Adipocyte (in vitro differentiated cells): Measurements from ENCODE around the gene SLC34A2.

Source experiments
- DNase-seq: peaks from one replicate; pipeline ENCODE4 v3.0.0-alpha.2; 2015; ENCODE audit warnings: low read depth
- H3K27me3 ChIP-seq: replicated peaks from 2 replicates; pipeline ENCODE4 v1.7.0; 2013; ENCODE audit warnings: mild to moderate bottlenecking, low read length, moderate library complexity; ENCODE audit not compliant: control insufficient read depth, insufficient read depth
- H3K36me3 ChIP-seq: 2 replicates; pipeline ENCODE4 v1.7.0; 2013; ENCODE audit warnings: low read length, mild to moderate bottlenecking, moderate library complexity; ENCODE audit not compliant: control insufficient read depth, insufficient read depth, severe bottlenecking
- H3K4me1 ChIP-seq: 2 replicates; pipeline ENCODE4 v1.7.0; 2013; ENCODE audit warnings: mild to moderate bottlenecking, low read length, moderate library complexity; ENCODE audit not compliant: control insufficient read depth, insufficient read depth
- H3K4me3 ChIP-seq: 2 replicates; pipeline ENCODE4 v1.7.0; 2013; ENCODE audit warnings: mild to moderate bottlenecking, low read length, moderate library complexity
- H3K9ac ChIP-seq: 2 replicates; pipeline ENCODE4 v1.7.0; 2013; ENCODE audit warnings: mild to moderate bottlenecking, low read length, moderate library complexity
- H3K9me3 ChIP-seq: 2 replicates; pipeline ENCODE4 v1.7.0; 2013; ENCODE audit warnings: mild to moderate bottlenecking, low read length, moderate library complexity; ENCODE audit not compliant: control insufficient read depth

The SLC34A2 gene

DNA sequence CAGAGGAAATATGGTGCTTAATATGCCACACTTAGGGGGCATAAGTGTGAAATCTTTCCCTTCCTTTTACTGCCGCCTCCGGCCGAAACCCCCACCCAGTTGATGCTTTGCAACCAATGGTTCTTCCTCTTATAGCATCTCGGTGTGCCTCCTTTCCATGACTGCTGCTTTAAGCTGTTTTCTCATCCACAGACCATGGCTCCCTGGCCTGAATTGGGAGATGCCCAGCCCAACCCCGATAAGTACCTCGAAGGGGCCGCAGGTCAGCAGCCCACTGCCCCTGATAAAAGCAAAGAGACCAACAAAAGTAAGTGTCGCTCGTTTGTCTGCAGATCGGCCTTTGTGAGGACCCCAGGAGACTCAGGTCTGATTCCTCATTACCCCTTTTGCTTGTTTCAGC is 6.7 kb downstream of the SLC34A2 start:
- no peak overlapping the region for H3K4me3 ChIP-seq
- H3K36me3 ChIP-seq = no peaks in the 10 kb centered on the region
- no peaks in the 10 kb centered on the region for H3K9me3 ChIP-seq
- no peak overlapping the region for H3K9ac ChIP-seq
- H3K27me3 ChIP-seq = peaks cover 70% of the 10 kb centered on the region
- DNase-seq = no peak
- H3K4me1 ChIP-seq = peaks cover 8% of the 10 kb centered on the region

DNA sequence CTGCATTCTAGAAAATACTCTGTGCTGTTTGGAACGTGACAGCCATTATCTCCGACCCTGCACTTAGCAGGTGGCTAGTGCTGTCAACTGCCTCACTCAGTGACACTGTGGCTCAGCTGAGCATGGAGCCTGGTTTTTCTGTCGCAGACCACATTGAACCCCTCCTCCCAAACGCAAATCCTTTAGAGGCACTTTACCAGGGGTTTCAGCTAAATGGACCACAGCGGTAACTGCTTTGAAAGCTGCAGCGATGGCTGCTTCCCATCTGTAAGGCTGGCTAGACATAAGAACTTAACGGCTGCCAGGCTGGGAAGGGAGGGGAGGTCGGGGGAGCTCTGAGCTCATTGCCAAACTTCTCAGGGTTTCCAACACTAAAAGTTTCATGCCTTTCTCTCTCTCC is 8.1 kb downstream of the SLC34A2 start:
- H3K9me3 ChIP-seq = no peaks in the 10 kb centered on the region
- H3K9ac ChIP-seq = no peak overlapping the region
- no peaks in the 10 kb centered on the region for H3K36me3 ChIP-seq
- H3K27me3 ChIP-seq = peaks cover 65% of the 10 kb centered on the region
- no peak for DNase-seq
- no peaks in the 10 kb centered on the region for H3K4me1 ChIP-seq
- no peak overlapping the region for H3K4me3 ChIP-seq

DNA sequence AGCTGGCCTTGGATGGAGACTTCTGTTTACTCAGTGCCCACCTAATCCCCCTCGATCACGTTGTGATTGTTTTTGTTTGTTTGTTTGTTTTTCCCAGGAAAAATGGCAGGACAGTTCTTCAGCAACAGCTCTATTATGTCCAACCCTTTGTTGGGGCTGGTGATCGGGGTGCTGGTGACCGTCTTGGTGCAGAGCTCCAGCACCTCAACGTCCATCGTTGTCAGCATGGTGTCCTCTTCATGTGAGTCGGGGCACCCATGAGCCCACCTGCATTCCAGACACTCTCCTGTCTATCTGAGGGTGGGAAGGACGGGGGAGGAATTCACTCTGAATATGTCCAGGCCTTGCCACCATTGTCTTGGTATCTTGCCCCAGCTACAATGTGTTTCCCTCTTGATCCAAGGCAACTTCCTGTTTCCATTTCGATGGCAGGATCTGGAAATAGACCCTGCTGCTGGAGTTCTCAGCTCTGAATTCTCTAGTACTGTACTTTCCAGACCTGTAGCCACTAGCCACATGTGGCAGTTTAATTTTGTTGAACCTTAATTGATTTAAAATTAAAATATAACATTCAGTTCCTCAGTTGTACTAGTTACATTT is 10.5 kb downstream of the SLC34A2 start:
- no peaks in the 10 kb centered on the region for H3K36me3 ChIP-seq
- no peak for DNase-seq

DNA sequence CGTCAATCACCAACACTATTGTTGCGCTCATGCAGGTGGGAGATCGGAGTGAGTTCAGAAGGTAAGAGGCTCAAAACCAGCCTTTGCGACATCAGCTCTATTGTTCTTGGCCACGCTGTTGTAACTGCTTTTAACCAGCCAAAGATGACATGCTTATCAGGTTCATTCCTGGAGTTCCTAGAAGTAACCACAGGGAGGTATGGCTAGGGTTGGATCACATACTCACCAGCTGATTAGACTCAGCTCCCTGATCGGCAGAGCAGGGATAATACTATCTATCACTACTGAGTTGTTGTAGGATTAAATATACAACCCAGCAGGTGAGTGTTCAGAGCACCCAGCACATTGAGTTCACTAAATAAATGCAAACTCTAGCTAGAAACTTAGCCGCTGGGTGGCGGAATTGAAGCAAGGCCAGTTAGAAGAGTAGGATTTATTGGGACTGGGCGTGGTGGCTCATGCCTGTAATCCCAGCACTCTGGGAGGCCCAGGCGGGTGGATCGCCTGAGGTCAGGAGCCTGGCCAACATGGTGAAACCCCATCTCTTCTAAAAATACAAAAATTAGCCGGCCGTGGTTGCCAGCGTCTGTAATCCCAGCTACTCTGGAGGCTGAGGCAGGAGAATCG is 12.4 kb downstream of the SLC34A2 start:
- H3K4me3 ChIP-seq = no peak overlapping the region
- H3K9me3 ChIP-seq = no peaks in the 10 kb centered on the region
- H3K36me3 ChIP-seq = no peaks in the 10 kb centered on the region
- H3K9ac ChIP-seq = no peak overlapping the region
- no peak for DNase-seq
- peaks cover 63% of the 10 kb centered on the region for H3K27me3 ChIP-seq
- no peaks in the 10 kb centered on the region for H3K4me1 ChIP-seq

More for the DNA sequence above, 10.5 kb downstream of the SLC34A2 start:
- H3K9ac ChIP-seq = no peak overlapping the region
- peaks cover 55% of the 10 kb centered on the region for H3K27me3 ChIP-seq
- no peak overlapping the region for H3K4me3 ChIP-seq
- H3K9me3 ChIP-seq = no peaks in the 10 kb centered on the region
- H3K4me1 ChIP-seq = no peaks in the 10 kb centered on the region

DNA sequence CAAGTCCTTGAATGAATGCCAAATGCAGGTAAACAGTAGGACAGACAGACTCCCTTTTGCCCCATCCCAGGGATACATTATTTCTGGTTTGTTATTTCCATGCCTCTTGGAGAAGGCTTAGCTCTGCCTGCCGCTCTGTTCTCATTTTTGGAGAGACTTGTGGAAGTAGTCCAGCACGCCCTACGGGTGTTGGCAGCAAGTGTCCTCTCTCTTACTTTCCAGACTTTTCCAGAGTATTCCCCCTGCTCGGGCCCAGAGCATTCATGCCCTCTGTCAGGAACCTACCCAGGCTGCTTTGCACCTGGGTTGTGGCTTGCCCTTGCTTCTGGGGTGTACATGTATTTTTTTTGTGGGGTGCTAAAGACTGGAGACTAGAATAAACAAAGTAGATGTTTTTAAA is 15.3 kb downstream of the SLC34A2 start:
- H3K9ac ChIP-seq = no peak overlapping the region
- no peaks in the 10 kb centered on the region for H3K4me1 ChIP-seq
- no peak for DNase-seq
- no peak overlapping the region for H3K4me3 ChIP-seq
- H3K27me3 ChIP-seq = peaks cover 39% of the 10 kb centered on the region
- H3K36me3 ChIP-seq = no peaks in the 10 kb centered on the region
- H3K9me3 ChIP-seq = no peaks in the 10 kb centered on the region

DNA sequence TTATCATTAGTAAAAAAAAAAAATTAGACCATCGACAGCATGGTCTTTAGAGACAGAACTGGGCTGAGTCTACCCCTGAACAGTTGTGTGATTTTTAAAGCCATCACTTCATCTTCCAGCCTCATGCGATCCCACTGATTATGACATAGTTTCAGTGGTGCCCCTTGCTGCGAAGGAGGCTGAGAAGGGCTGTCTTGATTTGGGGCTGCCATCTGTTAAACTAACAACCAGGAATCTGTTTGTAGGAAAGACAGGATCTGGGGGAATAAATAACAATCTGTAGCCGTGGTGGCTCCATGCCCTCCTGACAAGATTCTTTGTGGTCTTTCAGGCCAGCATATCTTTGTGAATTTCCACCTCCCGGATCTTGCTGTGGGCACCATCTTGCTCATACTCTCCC is 17.1 kb downstream of the SLC34A2 start:
- H3K4me1 ChIP-seq = no peaks in the 10 kb centered on the region
- H3K36me3 ChIP-seq = no peaks in the 10 kb centered on the region
- H3K9ac ChIP-seq = no peak overlapping the region
- no peaks in the 10 kb centered on the region for H3K9me3 ChIP-seq
- H3K4me3 ChIP-seq = no peak overlapping the region
- no peak for DNase-seq
- H3K27me3 ChIP-seq = peaks cover 38% of the 10 kb centered on the region

DNA sequence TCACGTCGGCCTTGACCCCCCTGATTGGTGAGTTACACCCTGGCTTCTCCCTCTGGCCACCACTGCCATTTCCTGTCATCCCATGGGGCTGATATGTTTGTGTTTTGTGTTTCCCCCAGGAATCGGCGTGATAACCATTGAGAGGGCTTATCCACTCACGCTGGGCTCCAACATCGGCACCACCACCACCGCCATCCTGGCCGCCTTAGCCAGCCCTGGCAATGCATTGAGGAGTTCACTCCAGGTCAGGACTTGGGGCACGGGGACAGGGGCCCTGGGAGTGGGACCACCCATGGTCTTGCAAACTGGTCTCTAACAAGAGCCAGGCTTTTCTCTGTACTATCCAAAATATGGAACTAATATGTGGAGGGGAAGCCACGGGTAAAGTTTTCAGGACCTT is 18.7 kb downstream of the SLC34A2 start:
- no peak overlapping the region for H3K4me3 ChIP-seq
- H3K27me3 ChIP-seq = peaks cover 35% of the 10 kb centered on the region
- H3K9ac ChIP-seq = no peak overlapping the region
- H3K9me3 ChIP-seq = no peaks in the 10 kb centered on the region
- no peaks in the 10 kb centered on the region for H3K36me3 ChIP-seq
- no peaks in the 10 kb centered on the region for H3K4me1 ChIP-seq
- DNase-seq = no peak

DNA sequence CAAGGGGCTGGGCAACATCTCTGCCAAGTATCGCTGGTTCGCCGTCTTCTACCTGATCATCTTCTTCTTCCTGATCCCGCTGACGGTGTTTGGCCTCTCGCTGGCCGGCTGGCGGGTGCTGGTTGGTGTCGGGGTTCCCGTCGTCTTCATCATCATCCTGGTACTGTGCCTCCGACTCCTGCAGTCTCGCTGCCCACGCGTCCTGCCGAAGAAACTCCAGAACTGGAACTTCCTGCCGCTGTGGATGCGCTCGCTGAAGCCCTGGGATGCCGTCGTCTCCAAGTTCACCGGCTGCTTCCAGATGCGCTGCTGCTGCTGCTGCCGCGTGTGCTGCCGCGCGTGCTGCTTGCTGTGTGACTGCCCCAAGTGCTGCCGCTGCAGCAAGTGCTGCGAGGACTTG is 20.6 kb downstream of the SLC34A2 start:
- Histone ChIP-seq H3K27me3 (peaks cover 26% of the 10 kb centered on the region), H3K9ac (no peak overlapping the region), H3K4me3 (no peak overlapping the region), H3K9me3 (no peaks in the 10 kb centered on the region), H3K4me1 (no peaks in the 10 kb centered on the region), H3K36me3 (no peaks in the 10 kb centered on the region)
- no peak for DNase-seq

DNA sequence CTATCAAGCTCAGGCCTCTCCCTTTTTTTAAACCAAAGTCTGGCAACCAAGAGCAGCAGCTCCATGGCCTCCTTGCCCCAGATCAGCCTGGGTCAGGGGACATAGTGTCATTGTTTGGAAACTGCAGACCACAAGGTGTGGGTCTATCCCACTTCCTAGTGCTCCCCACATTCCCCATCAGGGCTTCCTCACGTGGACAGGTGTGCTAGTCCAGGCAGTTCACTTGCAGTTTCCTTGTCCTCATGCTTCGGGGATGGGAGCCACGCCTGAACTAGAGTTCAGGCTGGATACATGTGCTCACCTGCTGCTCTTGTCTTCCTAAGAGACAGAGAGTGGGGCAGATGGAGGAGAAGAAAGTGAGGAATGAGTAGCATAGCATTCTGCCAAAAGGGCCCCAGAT is 21.5 kb downstream of the SLC34A2 start:
- H3K36me3 ChIP-seq = no peaks in the 10 kb centered on the region
- no peak overlapping the region for H3K4me3 ChIP-seq
- peaks cover 17% of the 10 kb centered on the region for H3K27me3 ChIP-seq
- no peak overlapping the region for H3K9ac ChIP-seq
- peaks cover under 1% of the 10 kb centered on the region for H3K9me3 ChIP-seq
- H3K4me1 ChIP-seq = no peaks in the 10 kb centered on the region
- DNase-seq = no peak

DNA sequence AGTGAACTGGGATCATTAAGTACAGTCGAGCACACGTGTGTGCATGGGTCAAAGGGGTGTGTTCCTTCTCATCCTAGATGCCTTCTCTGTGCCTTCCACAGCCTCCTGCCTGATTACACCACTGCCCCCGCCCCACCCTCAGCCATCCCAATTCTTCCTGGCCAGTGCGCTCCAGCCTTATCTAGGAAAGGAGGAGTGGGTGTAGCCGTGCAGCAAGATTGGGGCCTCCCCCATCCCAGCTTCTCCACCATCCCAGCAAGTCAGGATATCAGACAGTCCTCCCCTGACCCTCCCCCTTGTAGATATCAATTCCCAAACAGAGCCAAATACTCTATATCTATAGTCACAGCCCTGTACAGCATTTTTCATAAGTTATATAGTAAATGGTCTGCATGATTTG is 22.3 kb downstream of the SLC34A2 start:
- Histone ChIP-seq H3K4me1 (no peaks in the 10 kb centered on the region), H3K9ac (no peak overlapping the region), H3K4me3 (no peak overlapping the region), H3K9me3 (peaks cover 4% of the 10 kb centered on the region), H3K36me3 (no peaks in the 10 kb centered on the region), H3K27me3 (peaks cover 12% of the 10 kb centered on the region)
- no peak for DNase-seq

DNA sequence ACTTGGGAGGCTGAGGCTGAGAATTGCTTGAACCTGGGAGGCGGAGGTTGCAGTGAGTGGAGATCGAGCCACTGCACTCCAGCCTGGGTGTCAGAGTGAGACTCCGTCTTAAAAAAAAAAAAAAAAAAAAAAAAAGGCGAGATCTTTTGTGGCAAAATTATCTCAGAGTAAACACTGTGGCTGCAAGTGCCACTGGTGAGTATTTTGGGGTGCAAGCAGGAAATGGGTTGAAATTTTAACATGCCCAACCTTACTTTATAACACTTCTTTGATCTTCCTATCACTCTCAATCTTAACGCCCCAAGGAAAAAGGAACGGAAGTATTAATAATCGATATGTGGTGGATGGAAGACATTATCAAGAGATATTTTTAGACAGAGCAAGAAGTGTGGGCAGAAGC is 32.1 kb downstream of the SLC34A2 start:
- no peaks in the 10 kb centered on the region for H3K4me1 ChIP-seq
- H3K9me3 ChIP-seq = peaks cover 8% of the 10 kb centered on the region
- no peaks in the 10 kb centered on the region for H3K36me3 ChIP-seq
- H3K4me3 ChIP-seq = no peak overlapping the region
- H3K27me3 ChIP-seq = no peaks in the 10 kb centered on the region
- no peak for DNase-seq
- H3K9ac ChIP-seq = no peak overlapping the region

DNA sequence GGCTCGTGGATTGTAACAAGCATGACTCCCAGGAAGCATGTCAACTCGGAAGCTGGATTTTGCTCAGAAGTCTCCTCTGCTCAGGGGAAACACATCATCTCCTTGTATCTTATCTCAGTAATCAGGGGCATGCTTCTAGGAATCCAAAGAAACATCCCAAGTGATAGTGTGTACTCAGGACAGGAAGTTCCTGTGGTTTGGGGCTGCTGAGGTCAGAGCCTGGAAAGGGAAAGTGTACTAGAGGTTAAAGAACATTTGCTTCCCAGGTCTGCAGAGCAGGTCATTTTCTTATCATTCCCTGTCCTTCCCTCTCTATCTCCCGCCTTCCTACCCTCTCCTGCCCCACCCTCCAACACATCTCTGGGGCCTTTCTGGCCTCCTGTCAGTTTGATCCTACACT is 38.8 kb downstream of the SLC34A2 start:
- H3K9ac ChIP-seq = no peak overlapping the region
- H3K4me3 ChIP-seq = no peak overlapping the region
- peaks cover 14% of the 10 kb centered on the region for H3K27me3 ChIP-seq
- no peak for DNase-seq
- H3K9me3 ChIP-seq = peaks cover 5% of the 10 kb centered on the region
- no peaks in the 10 kb centered on the region for H3K4me1 ChIP-seq
- H3K36me3 ChIP-seq = no peaks in the 10 kb centered on the region
